Natural killer cell (primary cell): ENCODE data around the gene ABCC4. TPM values are rescaled to one million over a fixed set of nuclear protein-coding genes. Genes with fewer than 3 reads are reported as not detected.
A peak's percentile ranks its signal among the peaks of the same experiment; 100 is the strongest.

ENCODE experiments used
- ATAC-seq, 3 donors: fragments of 150-1000 bp in 2 of 3; fragments of 200-7000 bp in 1 of 3; cut with Tn5 transposase; 1 replicate in 1 of 3; 2 replicates in 2 of 3; pipeline ENCODE4 v1.10.0; 2021; ENCODE audit warnings: mild to moderate bottlenecking in 2 of 3, moderate library complexity in 2 of 3
- DNase-seq, 2 donors: peaks; one replicate each; pipeline versions ENCODE4 v3.0.0 to v3.0.0-alpha.2; 2013 to 2021; ENCODE audit warnings: mixed read lengths in 1 of 2
- H3K27ac ChIP-seq: one replicate; pipeline ENCODE4 v1.5.1; 2013; ENCODE audit warnings: mild to moderate bottlenecking, low read length
- H3K27me3 ChIP-seq: one replicate; pipeline ENCODE4 v1.6.1; 2013; ENCODE audit warnings: low read length; ENCODE audit not compliant: control insufficient read depth, insufficient read depth
- H3K36me3 ChIP-seq: one replicate; pipeline ENCODE4 v1.6.1; 2013; ENCODE audit warnings: low read length; ENCODE audit not compliant: control insufficient read depth, insufficient read depth
- H3K4me1 ChIP-seq: one replicate; pipeline ENCODE4 v1.6.1; 2013; ENCODE audit warnings: low read length; ENCODE audit not compliant: control insufficient read depth, insufficient read depth
- H3K4me3 ChIP-seq: one replicate; pipeline ENCODE4 v1.5.1; 2013; ENCODE audit warnings: low read length
- H3K9me3 ChIP-seq: one replicate; pipeline ENCODE4 v1.6.1; 2013; ENCODE audit warnings: low read length; ENCODE audit not compliant: control insufficient read depth, insufficient read depth
- H3K27ac Mint-ChIP-seq, 2 donors: one replicate each; pipeline ENCODE4 v1.8.0; 2022; ENCODE audit warnings: mild to moderate bottlenecking in 2 of 2, mixed read lengths in 2 of 2, moderate library complexity in 1 of 2
- H3K27me3 Mint-ChIP-seq, 2 donors: one replicate each; pipeline ENCODE4 v1.8.0; 2022; ENCODE audit warnings: low read depth in 2 of 2, mixed read lengths in 2 of 2
- H3K36me3 Mint-ChIP-seq: one replicate; pipeline ENCODE4 v1.8.0; 2022; ENCODE audit warnings: mixed read lengths
- H3K4me1 Mint-ChIP-seq, 2 donors: one replicate each; pipeline ENCODE4 v1.8.0; 2022; ENCODE audit warnings: mixed read lengths in 2 of 2
- H3K4me3 Mint-ChIP-seq: one replicate; pipeline ENCODE4 v1.8.0; 2022; ENCODE audit warnings: mild to moderate bottlenecking, moderate library complexity, mixed read lengths
- H3K9me3 Mint-ChIP-seq, 2 donors: one replicate each; pipeline ENCODE4 v1.8.0; 2022; ENCODE audit warnings: mixed read lengths in 2 of 2
- WGBS: methylation state at CpG from one replicate; pipeline ENCODE4 v1.1.7; 2013; ENCODE audit warnings: missing lambda C conversion rate; ENCODE audit not compliant: insufficient coverage; 5-methylcytosine and 5-hydroxymethylcytosine counted together
- intact Hi-C: fragments of 100-400 bp; cut with micrococcal nuclease; formaldehyde crosslinking; loops from one replicate; pipeline ENCODE4 v1.14.2; 2022
- total RNA-seq, 4 donors: library from RNA; stranded (reverse); fragments of 120-200 nt in 1 of 4; gene quantifications; one replicate each; pipeline versions ENCODE4 v1.2.3 to v1.2.4, GENCODE V29; 2013 to 2022
- TF ChIP-seq, protein P1 (sequence below): fragments of 200-600 bp; IDR thresholded peaks from one replicate; pipeline ENCODE4 v1.8.0; 2022; ENCODE audit warnings: antibody characterized with exemption

The ABCC4 gene
- total RNA-seq, 3 donors from 2014 or later (not counting 1 experiment from before 2014, with no cell fraction given): 4.8 to 10.3 (median 6.5) TPM

DNA sequence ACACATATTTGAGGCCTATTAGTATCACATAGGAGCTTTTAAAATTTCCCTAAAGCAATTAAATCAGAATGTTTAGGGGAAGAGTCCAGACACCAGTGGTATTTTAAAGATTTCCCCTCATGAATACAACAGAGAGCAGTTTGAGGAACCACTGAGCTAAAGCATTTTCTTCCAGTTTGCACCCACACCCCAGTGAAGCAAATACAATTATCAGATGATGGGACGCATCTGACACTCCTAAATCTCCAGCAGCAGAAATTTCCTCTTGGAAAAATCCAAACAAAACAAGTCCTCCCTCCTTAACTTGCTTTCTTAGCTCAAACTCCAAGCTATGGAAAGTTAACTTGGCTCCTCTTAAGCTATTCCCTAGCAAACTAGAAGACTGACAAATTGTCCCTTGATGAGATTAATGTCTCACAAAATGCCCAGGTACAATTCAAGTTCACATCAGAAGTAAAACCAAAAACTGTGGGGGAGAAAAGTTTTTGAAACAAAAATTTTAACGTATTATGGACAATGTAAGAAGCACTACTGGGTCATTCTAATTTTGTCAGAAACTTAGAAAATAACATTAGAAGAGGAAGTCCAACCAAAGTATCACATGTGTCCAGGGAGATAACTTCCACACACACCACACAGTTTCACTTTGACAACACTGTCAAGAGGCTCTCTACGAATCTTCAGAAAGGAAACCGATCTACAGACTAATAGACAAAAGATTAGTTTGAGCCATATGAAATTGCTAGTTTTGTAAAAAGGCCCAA is 74.1 kb downstream of the ABCC4 start:
- DNase-seq (no peak), ATAC-seq (peak in 2 of 3 donors; percentile 44 to 48)
- intact Hi-C loops: no loop called here
- H3K27me3 Mint-ChIP-seq: no peaks in the 10 kb centered on the region
- H3K4me1 Mint-ChIP-seq: peaks cover 7 to 8% of the 10 kb centered on the region in 2 donors
- H3K4me3 ChIP-seq: no peak overlapping the region
- no peaks in the 10 kb centered on the region for H3K27me3 ChIP-seq
- H3K9me3 Mint-ChIP-seq: no peaks in the 10 kb centered on the region
- H3K4me3 Mint-ChIP-seq: no peak overlapping the region
- peaks cover 12% of the 10 kb centered on the region for H3K4me1 ChIP-seq
- 0% methylated on average over 4 of the region's 4 CpGs for WGBS
- no peaks in the 10 kb centered on the region for H3K9me3 ChIP-seq
- H3K27ac Mint-ChIP-seq: no peak overlapping the region
- no peaks in the 10 kb centered on the region for H3K36me3 Mint-ChIP-seq
- H3K36me3 ChIP-seq: no peaks in the 10 kb centered on the region
- TF ChIP-seq, protein P1, sequence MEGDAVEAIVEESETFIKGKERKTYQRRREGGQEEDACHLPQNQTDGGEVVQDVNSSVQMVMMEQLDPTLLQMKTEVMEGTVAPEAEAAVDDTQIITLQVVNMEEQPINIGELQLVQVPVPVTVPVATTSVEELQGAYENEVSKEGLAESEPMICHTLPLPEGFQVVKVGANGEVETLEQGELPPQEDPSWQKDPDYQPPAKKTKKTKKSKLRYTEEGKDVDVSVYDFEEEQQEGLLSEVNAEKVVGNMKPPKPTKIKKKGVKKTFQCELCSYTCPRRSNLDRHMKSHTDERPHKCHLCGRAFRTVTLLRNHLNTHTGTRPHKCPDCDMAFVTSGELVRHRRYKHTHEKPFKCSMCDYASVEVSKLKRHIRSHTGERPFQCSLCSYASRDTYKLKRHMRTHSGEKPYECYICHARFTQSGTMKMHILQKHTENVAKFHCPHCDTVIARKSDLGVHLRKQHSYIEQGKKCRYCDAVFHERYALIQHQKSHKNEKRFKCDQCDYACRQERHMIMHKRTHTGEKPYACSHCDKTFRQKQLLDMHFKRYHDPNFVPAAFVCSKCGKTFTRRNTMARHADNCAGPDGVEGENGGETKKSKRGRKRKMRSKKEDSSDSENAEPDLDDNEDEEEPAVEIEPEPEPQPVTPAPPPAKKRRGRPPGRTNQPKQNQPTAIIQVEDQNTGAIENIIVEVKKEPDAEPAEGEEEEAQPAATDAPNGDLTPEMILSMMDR: no peak
- no peak overlapping the region for H3K27ac ChIP-seq

DNA sequence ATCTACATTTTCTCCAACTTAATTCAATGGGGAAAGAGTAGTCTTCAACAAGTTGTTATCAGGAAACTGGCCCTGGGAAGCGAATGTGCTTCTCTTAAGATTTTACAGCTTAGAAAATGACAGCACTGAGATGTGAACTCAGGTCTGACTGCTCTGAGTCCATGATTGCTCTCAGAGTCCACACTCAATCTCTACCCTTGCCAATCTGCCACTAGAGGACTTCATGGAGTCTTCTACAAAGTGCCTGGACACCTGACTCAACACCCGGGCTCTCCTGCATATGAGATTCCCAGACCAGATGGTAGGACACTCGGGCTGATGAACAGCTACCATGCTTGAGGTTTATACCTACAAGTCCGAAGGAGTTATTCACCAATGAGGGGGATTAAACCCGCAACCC is 74.8 kb downstream of the ABCC4 start:
- no peak overlapping the region for H3K4me3 Mint-ChIP-seq
- Histone ChIP-seq H3K4me1 (peaks cover 12% of the 10 kb centered on the region), H3K9me3 (no peaks in the 10 kb centered on the region), H3K36me3 (no peaks in the 10 kb centered on the region), H3K27ac (no peak overlapping the region), H3K4me3 (no peak overlapping the region), H3K27me3 (no peaks in the 10 kb centered on the region)
- H3K4me1 Mint-ChIP-seq: peaks cover 7 to 8% of the 10 kb centered on the region in 2 donors
- no peak for DNase-seq
- 95% methylated on average over 5 of the region's 5 CpGs for WGBS
- no peaks in the 10 kb centered on the region for H3K36me3 Mint-ChIP-seq
- no peaks in the 10 kb centered on the region for H3K27me3 Mint-ChIP-seq
- H3K27ac Mint-ChIP-seq: no peak overlapping the region
- TF ChIP-seq, protein P1: no peak
- ATAC-seq: no peak
- intact Hi-C loops: no loop called here
- H3K9me3 Mint-ChIP-seq: no peaks in the 10 kb centered on the region

DNA sequence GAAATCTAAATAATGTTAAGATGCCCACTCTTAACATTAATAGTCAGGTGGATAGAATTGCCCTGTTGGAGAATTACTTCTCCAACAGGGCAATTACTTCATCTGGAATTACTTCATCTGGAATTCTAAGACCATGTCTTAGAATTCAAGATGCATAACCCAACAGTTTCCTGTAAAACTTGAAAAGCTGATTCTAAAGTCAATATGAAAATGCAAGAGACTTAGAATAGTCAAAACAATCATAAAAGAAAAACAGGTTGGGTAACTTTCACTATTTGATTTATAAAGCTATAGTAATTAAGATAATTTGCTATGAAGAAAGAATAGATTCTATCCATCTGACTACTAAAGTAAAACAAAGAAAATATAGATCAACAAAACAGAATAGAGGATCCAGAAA is 75.2 kb downstream of the ABCC4 start:
- no peak overlapping the region for H3K4me3 Mint-ChIP-seq
- no peaks in the 10 kb centered on the region for H3K27me3 ChIP-seq
- H3K27me3 Mint-ChIP-seq: no peaks in the 10 kb centered on the region
- H3K9me3 Mint-ChIP-seq: no peaks in the 10 kb centered on the region
- intact Hi-C loops: no loop called here
- ATAC-seq (no peak), DNase-seq (no peak)
- no peak overlapping the region for H3K4me3 ChIP-seq
- H3K4me1 ChIP-seq: peaks cover 12% of the 10 kb centered on the region
- no peaks in the 10 kb centered on the region for H3K9me3 ChIP-seq
- no peak overlapping the region for H3K27ac ChIP-seq
- H3K36me3 Mint-ChIP-seq: no peaks in the 10 kb centered on the region
- H3K27ac Mint-ChIP-seq: no peak overlapping the region
- peaks cover 7 to 8% of the 10 kb centered on the region in 2 donors for H3K4me1 Mint-ChIP-seq
- TF ChIP-seq, protein P1: no peak
- H3K36me3 ChIP-seq: no peaks in the 10 kb centered on the region

DNA sequence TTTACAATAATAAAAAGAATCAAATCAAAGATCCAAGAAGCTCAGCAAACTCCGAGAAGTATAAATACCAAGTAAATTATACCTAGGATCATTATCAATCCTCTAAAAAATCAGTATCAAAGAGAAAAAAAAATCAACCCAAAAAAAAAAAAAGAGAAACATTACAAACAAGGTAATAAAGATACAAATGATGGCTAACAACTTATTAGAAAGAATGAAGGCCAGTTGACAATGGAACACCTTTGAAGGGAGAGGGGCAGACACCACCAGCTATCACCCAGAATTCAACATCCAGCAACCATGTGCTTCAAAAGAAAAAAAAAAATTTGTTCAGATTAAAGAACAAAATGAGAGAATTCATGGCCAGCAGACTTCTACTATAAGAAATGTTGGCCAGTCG is 77.2 kb downstream of the ABCC4 start:
- Mint-ChIP-seq H3K36me3 (no peaks in the 10 kb centered on the region), H3K9me3 (no peaks in the 10 kb centered on the region), H3K4me3 (no peak overlapping the region), H3K27ac (no peak overlapping the region), H3K4me1 (peaks cover 7 to 8% of the 10 kb centered on the region in 2 donors), H3K27me3 (no peaks in the 10 kb centered on the region)
- TF ChIP-seq, protein P1: no peak
- ATAC-seq (no peak), DNase-seq (no peak)
- Histone ChIP-seq H3K4me3 (no peak overlapping the region), H3K36me3 (no peaks in the 10 kb centered on the region), H3K9me3 (no peaks in the 10 kb centered on the region), H3K27ac (no peak overlapping the region), H3K27me3 (no peaks in the 10 kb centered on the region), H3K4me1 (peaks cover 12% of the 10 kb centered on the region)
- WGBS: 100% methylated on average over 1 of the region's 2 CpGs
- intact Hi-C loops: no loop called here
